GM21737 (cell line): ENCODE results near the gene FANCC.
"Not testable (repeated sequence)": the region's sequence is repeated elsewhere in the genome, so short reads cannot be mapped to it uniquely, and the experiment has no call there.

Source experiments
- ATAC-seq: cut with Tn5 transposase; IDR thresholded peaks from one replicate; pipeline ENCODE4 v1.9.1; 2021; ENCODE audit warnings: mild to moderate bottlenecking, moderate library complexity; ENCODE audit not compliant: unreplicated experiment

FANCC gene

DNA sequence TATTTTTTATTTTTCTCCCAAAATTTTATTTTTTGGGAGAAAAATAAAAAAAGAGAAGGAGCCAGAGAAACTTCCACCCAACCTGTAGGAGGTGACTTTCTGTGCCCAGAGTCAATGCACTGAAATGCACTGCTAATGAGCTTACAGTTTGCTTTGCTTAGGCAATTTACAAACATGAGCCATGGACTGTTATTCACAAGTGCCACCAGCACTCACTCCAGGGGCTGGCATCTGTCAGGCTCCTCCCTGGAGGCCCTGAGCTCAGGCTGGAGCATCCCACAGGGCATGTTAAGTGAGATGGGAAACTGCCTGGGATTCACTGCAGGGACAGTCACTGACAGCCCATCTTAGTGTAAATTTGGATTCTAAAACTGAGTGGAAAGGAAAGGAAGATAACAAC is 74.9 kb downstream of the FANCC start:
- ATAC-seq: no peak

DNA sequence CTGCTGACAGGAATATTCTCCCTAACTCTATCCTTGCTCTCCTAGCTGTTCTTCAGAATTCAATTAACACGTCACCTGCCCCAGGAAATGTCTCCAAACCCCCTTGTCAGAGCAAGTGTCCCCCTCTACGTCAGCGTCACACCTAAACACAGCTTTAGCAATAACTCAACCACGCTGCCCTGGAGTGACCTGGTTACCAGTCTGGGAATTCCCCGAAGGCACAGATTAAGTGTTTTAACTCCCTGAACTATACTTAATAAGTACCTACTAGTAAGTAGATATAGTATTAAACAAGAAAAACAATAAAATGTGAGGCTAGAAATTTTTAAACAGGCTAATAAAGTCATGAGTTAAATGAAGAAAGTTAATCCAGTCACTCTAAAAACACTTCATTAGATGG is 78.4 kb downstream of the FANCC start:
- no peak for ATAC-seq

DNA sequence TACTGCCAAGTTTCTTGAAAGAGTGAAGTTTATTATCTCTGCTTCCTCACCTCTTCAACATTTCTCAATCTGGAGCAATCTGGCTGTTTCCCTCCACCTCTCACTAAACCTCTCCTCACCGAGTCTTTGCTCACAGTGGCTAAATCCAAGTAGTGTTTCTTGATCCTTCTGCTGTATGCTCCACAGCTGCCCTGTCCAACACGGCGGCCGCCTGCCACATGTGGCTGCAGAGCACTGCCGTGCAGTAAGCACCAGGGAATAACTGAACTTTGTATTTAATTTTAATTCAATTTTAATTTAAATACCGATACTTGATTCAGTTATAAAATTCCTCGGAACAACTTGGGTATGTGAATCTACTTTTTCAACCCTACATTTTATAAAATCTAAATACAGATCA is 80.2 kb downstream of the FANCC start:
- no peak for ATAC-seq

DNA sequence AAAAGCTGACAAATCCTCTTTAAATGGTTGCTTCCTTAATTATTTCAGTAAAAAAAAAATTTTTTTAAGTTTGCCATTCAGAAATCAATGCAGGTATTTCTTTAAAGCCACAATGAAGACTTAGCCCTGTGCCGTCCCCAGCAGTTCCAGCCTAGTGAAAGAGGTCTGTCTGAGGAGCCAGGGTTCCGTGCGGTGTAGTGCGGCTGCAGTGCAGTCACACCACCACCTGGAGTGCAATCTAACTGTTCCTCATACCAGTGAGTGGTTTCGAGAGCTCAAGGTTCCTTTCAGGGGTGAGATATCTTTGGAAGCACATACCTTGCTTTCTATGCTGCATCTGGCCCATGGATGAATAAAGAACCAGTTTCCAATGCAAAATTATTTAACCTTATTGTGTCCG is 87.5 kb downstream of the FANCC start:
- ATAC-seq: no peak

- ATAC-seq: no peak
Observed at GRCh38 chr9:95229230-95229915, 88.1 kb downstream of the FANCC start.

DNA sequence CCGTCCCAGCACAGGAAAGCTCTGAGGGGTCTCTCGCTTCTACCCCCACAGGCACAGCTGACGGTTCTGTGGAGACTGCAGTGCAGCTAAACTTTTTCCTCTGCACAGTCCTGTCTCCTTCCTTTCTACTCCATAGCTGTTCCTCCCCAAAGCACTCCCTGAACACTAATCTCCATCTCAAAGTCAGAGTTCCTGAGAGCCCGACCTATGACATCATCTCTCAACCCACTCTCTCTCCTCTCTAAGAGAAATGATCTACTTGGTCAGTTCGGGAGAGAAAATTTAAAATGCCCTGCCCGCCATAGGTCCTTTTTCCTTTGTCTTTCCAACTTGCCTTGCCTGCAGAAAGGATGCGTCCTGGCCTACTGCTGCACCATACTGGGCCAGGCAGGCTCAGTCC is 90.6 kb downstream of the FANCC start:
- ATAC-seq: no peak

- ATAC-seq: no peak
Observed at GRCh38 chr9:95225726-95226106, 91.8 kb downstream of the FANCC start.

GRCh38 chr9:95225076-95225725 is 92.3 kb downstream of the FANCC start:
- no peak for ATAC-seq

DNA sequence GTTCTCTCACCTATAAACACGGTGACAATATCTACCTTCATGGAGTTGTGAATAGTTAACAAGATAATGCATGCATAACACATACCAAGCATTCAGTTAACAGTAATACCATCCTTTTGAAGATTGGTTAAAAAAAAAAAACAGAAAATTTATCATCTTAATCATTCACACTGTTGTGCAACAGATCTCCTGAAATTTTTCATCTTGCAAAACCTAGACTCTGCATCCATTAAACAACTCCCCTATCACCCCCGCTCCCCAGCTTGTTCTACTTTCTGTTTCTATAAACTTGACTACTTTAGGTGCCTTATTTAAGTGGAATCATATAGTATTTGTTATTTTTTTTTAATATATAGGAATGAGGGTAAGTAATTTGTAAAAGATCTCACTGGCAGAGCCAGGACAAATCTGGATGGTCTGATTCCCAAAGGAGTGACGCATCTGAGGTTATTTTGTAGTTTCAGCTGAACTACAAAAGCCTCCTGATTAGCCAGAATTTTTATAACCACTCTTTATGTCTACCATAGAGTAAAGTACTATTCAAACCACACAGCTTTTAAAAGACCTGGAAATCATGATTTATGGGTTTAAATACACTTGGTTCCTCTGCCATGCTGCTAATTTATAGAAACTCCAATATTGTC is 93.0 kb downstream of the FANCC start:
- no peak for ATAC-seq

DNA sequence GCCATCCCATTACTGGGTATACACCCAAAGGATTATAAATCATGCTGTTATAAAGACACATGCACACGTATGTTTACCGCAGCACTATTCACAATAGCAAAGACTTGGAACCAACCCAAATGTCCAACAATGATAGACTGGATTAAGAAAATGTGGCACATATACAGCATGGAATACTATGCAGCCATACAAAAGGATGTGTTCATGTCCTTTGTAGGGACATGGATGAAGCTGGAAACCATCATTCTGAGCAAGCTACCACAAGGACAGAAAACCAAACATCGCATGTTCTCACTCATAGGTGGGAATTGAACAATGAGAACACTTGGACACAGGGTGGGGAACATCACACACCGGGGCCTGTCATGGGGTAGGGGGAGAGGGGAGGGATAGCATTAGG is 97.2 kb downstream of the FANCC start:
- not testable (repeated sequence) for ATAC-seq

DNA sequence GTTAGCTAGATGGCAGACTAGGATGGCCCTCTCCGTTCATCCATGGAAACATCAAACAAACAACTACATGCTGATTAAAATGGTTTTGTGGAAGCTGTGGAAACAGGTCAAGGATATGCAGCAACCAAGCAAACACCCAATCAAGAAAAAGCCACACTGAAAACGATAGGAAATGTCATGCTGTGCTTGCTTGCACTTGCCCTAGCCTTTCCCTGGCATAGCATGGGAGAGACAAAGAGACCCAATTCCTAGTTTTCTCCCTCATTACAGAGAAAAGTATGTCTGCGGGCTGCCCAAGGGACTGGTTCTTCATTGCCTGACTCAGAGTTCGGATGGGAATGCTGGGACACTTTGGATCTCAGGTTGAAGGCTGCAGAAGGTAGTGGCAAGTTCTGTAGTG is 98.7 kb downstream of the FANCC start:
- no peak for ATAC-seq

DNA sequence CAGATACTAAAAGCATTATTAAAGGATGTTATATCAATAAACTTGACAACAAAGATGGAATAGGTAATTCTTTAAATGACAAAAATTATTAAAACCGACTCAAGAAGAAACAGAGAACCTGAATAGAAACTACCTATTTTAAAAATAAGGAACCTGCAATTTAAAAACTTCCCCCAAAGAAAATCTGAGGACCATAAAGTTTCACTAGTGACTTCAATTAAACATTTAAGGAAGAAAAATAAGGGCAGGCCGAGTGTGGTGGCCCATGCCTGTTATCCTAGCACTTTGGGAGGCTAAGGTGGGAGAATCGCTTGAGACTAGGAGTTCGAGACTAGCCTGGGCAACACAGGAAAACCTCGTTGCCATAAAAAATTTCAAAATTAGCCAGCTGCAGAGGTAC is 99.6 kb downstream of the FANCC start:
- no peak for ATAC-seq

GRCh38 chr9:95215336-95215898 is 102.1 kb downstream of the FANCC start:
- no peak for ATAC-seq

GRCh38 chr9:95213117-95213516 is 104.4 kb downstream of the FANCC start:
- no peak for ATAC-seq

GRCh38 chr9:95211028-95211427 is 106.5 kb downstream of the FANCC start:
- no peak for ATAC-seq

DNA sequence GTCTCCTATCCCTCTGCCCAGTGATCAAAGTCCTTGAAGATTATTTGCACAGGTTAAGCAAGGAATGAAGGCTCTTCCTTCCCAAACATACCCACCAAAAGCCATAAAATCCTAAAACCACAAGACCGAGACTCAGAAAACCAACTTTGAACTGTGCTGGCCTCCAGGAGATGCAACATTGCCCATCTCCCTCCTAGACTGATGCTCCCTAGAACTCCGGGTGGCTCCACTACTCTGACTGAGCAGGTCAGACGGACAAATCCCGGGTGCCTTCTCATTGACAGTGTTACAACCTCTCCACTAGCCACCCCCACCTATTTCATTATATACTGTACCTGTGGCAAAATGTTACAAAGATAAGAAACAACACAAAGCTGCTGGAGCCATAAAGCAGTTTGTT is 110.1 kb downstream of the FANCC start:
- ATAC-seq: no peak

- ATAC-seq: no peak
Observed at GRCh38 chr9:95206143-95206542, 111.4 kb downstream of the FANCC start.

DNA sequence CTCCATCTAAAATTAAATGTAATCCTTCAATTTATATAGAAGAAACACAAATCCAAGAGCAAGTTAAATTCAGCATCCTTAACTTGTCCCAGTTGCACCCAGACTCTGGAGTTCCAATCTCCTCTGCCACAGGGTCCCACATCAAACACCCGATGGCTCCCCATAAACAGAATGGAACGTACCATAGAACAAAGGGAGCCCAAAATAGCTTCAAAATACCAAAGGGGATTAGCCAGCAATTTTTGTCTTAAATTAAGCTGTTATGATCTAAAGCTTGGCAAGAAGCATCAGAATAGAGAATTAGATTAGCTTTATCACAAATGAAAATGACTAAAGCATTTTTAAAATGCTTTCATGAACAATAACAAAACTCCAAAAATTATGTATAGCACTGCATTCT is 112.8 kb downstream of the FANCC start:
- ATAC-seq: no peak

- no peak for ATAC-seq
Observed at GRCh38 chr9:95204310-95204709, 113.2 kb downstream of the FANCC start.

- ATAC-seq: not testable (repeated sequence)
Observed at GRCh38 chr9:95203019-95203418, 114.5 kb downstream of the FANCC start.

DNA sequence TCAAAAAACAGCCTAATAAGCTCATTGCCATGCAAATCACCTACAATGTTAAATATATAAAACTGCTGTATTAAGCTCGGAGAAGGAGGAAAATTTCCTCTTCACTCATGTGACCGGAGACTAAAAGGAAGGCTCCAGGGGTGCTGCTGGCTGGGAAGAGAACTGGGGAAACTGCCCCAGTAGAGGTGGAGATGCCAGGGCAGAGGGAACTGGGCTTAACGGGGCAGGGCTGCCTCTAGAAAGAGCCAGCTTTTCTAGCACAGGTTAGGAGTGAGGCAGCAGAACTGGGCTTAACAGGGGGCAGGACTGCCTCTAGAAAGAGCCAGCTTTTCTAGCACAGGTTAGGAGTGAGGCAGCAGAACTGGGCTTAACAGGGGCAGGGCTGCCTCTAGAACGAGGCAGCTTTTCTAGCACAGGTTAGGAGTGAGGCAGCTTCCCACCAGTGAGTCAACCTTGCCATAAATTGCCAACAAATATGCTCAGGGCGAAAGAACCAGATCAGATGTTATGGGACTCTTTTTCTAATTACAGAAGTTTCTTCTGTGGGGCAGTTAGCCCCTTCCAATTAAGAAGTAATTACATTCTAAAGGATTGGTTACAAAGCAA is 115.3 kb downstream of the FANCC start:
- no peak for ATAC-seq

DNA sequence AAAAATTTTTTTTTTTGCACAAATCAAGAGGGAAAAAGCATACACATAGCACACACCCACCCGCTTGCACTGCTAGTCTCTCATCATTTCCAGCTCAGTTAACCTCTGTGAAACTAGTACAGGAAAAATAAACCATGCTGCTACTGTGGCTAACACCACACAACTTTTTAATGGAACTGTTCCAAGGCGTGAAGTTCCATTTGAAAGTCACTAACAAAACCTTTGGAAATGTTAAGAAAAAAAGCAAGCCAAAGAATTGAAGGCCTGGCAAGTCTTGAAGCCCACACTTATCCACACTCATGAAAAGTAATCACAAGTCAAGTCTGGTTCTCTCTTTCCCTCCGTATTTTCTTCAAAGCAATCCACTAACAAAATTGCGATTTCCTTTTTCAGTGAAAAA is 116.3 kb downstream of the FANCC start:
- ATAC-seq: no peak
